HG02798 (cell line): ENCODE results near the gene MAU2.
A peak's percentile ranks its signal among the peaks of the same experiment; 100 is the strongest.

Experiments used
- ATAC-seq: cut with Tn5 transposase; IDR thresholded peaks from one replicate; pipeline ENCODE4 v1.9.1; 2021; ENCODE audit warnings: mild to moderate bottlenecking; ENCODE audit not compliant: unreplicated experiment, poor library complexity

Gene MAU2

GRCh38 chr19:19406878-19407632, 86.4 kb downstream of the MAU2 start:
- ATAC-seq, result peak; percentile 23

- no peak for ATAC-seq
These were observed 87.0 kb downstream of the MAU2 start for GRCh38 chr19:19407633-19407930.
